ENCODE data around the gene SPTBN5.

GRCh38 chr15:41860049-41860828 is 33.6 kb downstream of the SPTBN5 start:
- peak in 1 of 6 experiments; percentile 10 for TF ChIP-seq CTCF (IDR thresholded peaks at IDR 0.05)
- no peak for TF ChIP-seq POLR2A (IDR thresholded peaks at IDR 0.05)
